OCI-LY1 (cell line): ENCODE results near the gene SNRNP48.

Source experiments
- H2AFZ ChIP-seq: fragments of 200-600 bp; sonication (generic), shearing (Covaris generic); 2 replicates; pipeline ENCODE4 v1.6.0; 2014; ENCODE audit warnings: antibody characterized with exemption, mild to moderate bottlenecking, low read length
- H3F3A ChIP-seq: fragments of 200-600 bp; sonication (generic), shearing (Covaris generic); 2 replicates; pipeline ENCODE4 v1.6.0; 2014; ENCODE audit warnings: mild to moderate bottlenecking, antibody characterized with exemption, low read length, moderate library complexity; ENCODE audit not compliant: insufficient read depth
- H3K27ac ChIP-seq: fragments of 200-600 bp; sonication (generic); 2 replicates; pipeline ENCODE4 v1.5.1; 2014; ENCODE audit warnings: low read length, mixed run types, mild to moderate bottlenecking, low read depth; ENCODE audit not compliant: poor library complexity, severe bottlenecking
- H3K27me3 ChIP-seq: fragments of 200-600 bp; sonication (generic); 2 replicates; pipeline ENCODE4 v1.6.0; 2014; ENCODE audit warnings: antibody characterized with exemption, mild to moderate bottlenecking, low read length, moderate library complexity; ENCODE audit not compliant: insufficient read depth
- H3K36me3 ChIP-seq: fragments of 200-600 bp; sonication (generic); 2 replicates; pipeline ENCODE4 v1.6.1; 2014; ENCODE audit warnings: mild to moderate bottlenecking, antibody characterized with exemption, low read length, moderate library complexity, mixed read lengths; ENCODE audit not compliant: insufficient read depth
- H3K4me1 ChIP-seq: fragments of 200-600 bp; sonication (generic); 2 replicates; pipeline ENCODE4 v1.5.1; 2014; ENCODE audit warnings: mild to moderate bottlenecking, low read length, moderate library complexity; ENCODE audit not compliant: insufficient read depth, severe bottlenecking
- H3K4me2 ChIP-seq: fragments of 200-600 bp; sonication (generic), shearing (Covaris generic); 2 replicates; pipeline ENCODE4 v1.6.1; 2014; ENCODE audit warnings: low read length
- H3K4me3 ChIP-seq: fragments of 200-600 bp; sonication (generic); 2 replicates; pipeline ENCODE4 v1.5.1; 2014; ENCODE audit warnings: low read length, low read depth, mild to moderate bottlenecking, mixed read lengths; ENCODE audit not compliant: poor library complexity, severe bottlenecking
- H3K79me2 ChIP-seq: fragments of 200-600 bp; shearing (Covaris generic); 2 replicates; pipeline ENCODE4 v1.6.1; 2016; ENCODE audit warnings: mixed run types, low read length, mixed read lengths; ENCODE audit not compliant: insufficient read depth
- H3K9ac ChIP-seq: fragments of 200-600 bp; sonication (generic), shearing (Covaris generic); 2 replicates; pipeline ENCODE4 v1.6.1; 2014; ENCODE audit warnings: mild to moderate bottlenecking, low read length, mixed read lengths
- H3K9me2 ChIP-seq: fragments of 200-600 bp; sonication (generic), shearing (Covaris generic); 2 replicates; pipeline ENCODE4 v1.6.1; 2014; ENCODE audit warnings: low read depth, mild to moderate bottlenecking, low read length, mixed read lengths
- H3K9me3 ChIP-seq: fragments of 200-600 bp; shearing (Covaris generic); 2 replicates; pipeline ENCODE4 v1.6.1; 2014; ENCODE audit warnings: low read length, mixed read lengths
- H4K20me1 ChIP-seq: fragments of 200-600 bp; sonication (generic), shearing (Covaris generic); 2 replicates; pipeline ENCODE4 v1.6.0; 2016; ENCODE audit warnings: mild to moderate bottlenecking, low read length; ENCODE audit not compliant: insufficient read depth
- CTCF ChIP-seq: fragments of 200-600 bp; sonication (generic), shearing (Covaris generic); IDR thresholded peaks from 2 replicates; pipeline ENCODE4 v1.5.1; 2017; ENCODE audit warnings: mild to moderate bottlenecking, antibody characterized with exemption, low read length, moderate library complexity, mixed read lengths
- EZH2 ChIP-seq: fragments of 200-600 bp; sonication (generic), shearing (Covaris generic); IDR thresholded peaks from 2 replicates; pipeline ENCODE4 v1.8.0; 2017; ENCODE audit warnings: borderline replicate concordance, mixed run types, mild to moderate bottlenecking, antibody characterized with exemption, low read length, moderate library complexity, mixed read lengths

Gene SNRNP48

GRCh38 chr6:7644417-7644816, 54.4 kb downstream of the SNRNP48 start:
- H3K9ac ChIP-seq = no peak overlapping the region
- H3K36me3 ChIP-seq = no peaks in the 10 kb centered on the region
- no peaks in the 10 kb centered on the region for H3K79me2 ChIP-seq
- no peaks in the 10 kb centered on the region for H3K4me1 ChIP-seq
- H3K4me3 ChIP-seq = no peak overlapping the region
- no peaks in the 10 kb centered on the region for H4K20me1 ChIP-seq
- no peak overlapping the region for H3K27ac ChIP-seq
- peaks cover 11% of the 10 kb centered on the region; the same call in 1 of the 2 replicates for H3K27me3 ChIP-seq
- H3K9me3 ChIP-seq = no peaks in the 10 kb centered on the region
- H2AFZ ChIP-seq = no peak overlapping the region
- TF ChIP-seq CTCF = no peak
- TF ChIP-seq EZH2 = no peak
- H3F3A ChIP-seq = no peaks in the 10 kb centered on the region
- H3K4me2 ChIP-seq = no peak overlapping the region
- no peaks in the 10 kb centered on the region for H3K9me2 ChIP-seq

DNA sequence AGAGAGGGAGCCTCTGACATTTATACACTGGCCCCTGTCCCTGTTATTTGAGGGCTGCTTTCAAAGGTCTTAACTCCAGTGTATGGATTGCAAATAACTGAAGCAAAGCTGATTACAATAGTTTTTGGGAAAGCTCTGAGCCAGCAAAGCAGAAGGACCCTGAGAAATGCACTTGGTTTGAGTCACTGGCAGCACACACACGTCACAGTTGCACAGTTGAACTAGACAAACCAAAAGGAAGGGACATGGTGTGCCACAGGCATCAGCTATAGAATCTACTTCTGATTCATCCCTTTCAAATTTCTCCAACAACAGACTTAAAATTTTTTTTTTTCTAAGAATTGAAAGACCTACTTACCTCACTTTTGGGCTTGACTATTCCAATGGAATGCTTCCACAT, 56.4 kb downstream of the SNRNP48 start:
- no peak overlapping the region for H3K27ac ChIP-seq
- no peaks in the 10 kb centered on the region for H3F3A ChIP-seq
- H3K4me2 ChIP-seq = no peak overlapping the region
- peaks cover 15% of the 10 kb centered on the region for H3K27me3 ChIP-seq
- H3K4me3 ChIP-seq = no peak overlapping the region
- H4K20me1 ChIP-seq = no peaks in the 10 kb centered on the region
- no peaks in the 10 kb centered on the region for H3K9me3 ChIP-seq
- H3K79me2 ChIP-seq = no peaks in the 10 kb centered on the region
- TF ChIP-seq CTCF (no peak), EZH2 (no peak)
- H2AFZ ChIP-seq = no peak overlapping the region
- no peaks in the 10 kb centered on the region for H3K9me2 ChIP-seq
- H3K9ac ChIP-seq = no peak overlapping the region
- no peaks in the 10 kb centered on the region for H3K36me3 ChIP-seq
- H3K4me1 ChIP-seq = no peaks in the 10 kb centered on the region

DNA sequence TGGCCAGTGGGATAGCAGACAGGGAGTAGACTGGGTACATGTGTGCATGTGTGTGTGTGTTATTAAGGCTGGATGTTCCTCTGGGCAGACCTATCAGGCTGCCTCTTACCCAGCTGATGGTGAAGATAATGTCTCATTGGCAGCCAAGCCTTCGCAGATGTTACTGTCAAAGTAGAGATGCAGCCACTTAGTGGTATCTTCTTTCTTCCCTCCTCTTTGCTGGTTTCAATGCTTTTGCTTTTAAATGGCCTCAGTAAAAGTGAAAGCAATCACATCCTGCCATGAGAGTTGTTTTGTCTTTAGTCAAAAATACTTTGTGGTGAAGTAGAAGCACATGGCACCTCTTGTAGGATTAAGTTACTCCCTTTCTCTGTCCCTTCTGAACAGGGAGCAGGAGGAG, 57.5 kb downstream of the SNRNP48 start:
- Histone ChIP-seq H3K27ac (no peak overlapping the region), H3K4me3 (no peak overlapping the region), H3K4me1 (no peaks in the 10 kb centered on the region), H3K79me2 (no peaks in the 10 kb centered on the region), H3K9me2 (no peaks in the 10 kb centered on the region), H3K36me3 (no peaks in the 10 kb centered on the region), H3K9me3 (no peaks in the 10 kb centered on the region), H2AFZ (no peak overlapping the region), H4K20me1 (no peaks in the 10 kb centered on the region), H3K4me2 (no peak overlapping the region), H3K27me3 (peaks cover 16% of the 10 kb centered on the region), H3F3A (no peaks in the 10 kb centered on the region), H3K9ac (no peak overlapping the region)
- TF ChIP-seq CTCF (no peak), EZH2 (no peak)
